HepG2 (cell line): ENCODE data around the gene MYLK3. TPM values are rescaled to one million over a fixed set of nuclear protein-coding genes. Genes with fewer than 3 reads are reported as not detected.
A peak's percentile ranks its signal among the peaks of the same experiment; 100 is the strongest.

Experiments
- HNF4G ChIP-seq, 2 experiments: sonication (generic) in 1 of 2; formaldehyde crosslinking in 1 of 2; IDR thresholded peaks; 2 replicates each; pipeline versions ENCODE4 v1.4.0 to v1.6.1; 2011 to 2020; ENCODE audit warnings: borderline replicate concordance in 2 of 2, low read depth in 2 of 2, mild to moderate bottlenecking in 2 of 2, low read length in 1 of 2, missing genetic modification reagents in 1 of 2, moderate library complexity in 1 of 2
- KDM5A ChIP-seq: fragments of 200-600 bp; sonication (generic); IDR thresholded peaks from 2 replicates; pipeline ENCODE4 v1.7.0; 2018; ENCODE audit warnings: antibody characterized with exemption, mild to moderate bottlenecking, low read length, borderline replicate concordance
- MIXL1 ChIP-seq: IDR thresholded peaks from 2 replicates; pipeline ENCODE4 v1.6.1; 2016
- NFKB2 ChIP-seq: sonication (generic); formaldehyde crosslinking; IDR thresholded peaks from 2 replicates; pipeline ENCODE4 v1.4.0; 2020; ENCODE audit warnings: missing genetic modification reagents, borderline replicate concordance
- NONO ChIP-seq, 2 experiments: fragments of 450-650 bp in 1 of 2; sonication (generic) in 1 of 2; formaldehyde crosslinking in 1 of 2; IDR thresholded peaks in 1 of 2; conservative IDR thresholded peaks in 1 of 2; 2 replicates each; pipeline versions ENCODE4 v1.6.1 to v1.8.0; 2017 to 2022; ENCODE audit warnings: mild to moderate bottlenecking in 1 of 2, missing genetic modification reagents in 1 of 2, moderate library complexity in 1 of 2
- SATB2 ChIP-seq: sonication (generic); formaldehyde crosslinking; IDR thresholded peaks from 2 replicates; pipeline ENCODE4 v1.5.0; 2020; ENCODE audit warnings: missing genetic modification reagents
- SKI ChIP-seq: fragments of 450-650 bp; IDR thresholded peaks from one replicate; pipeline ENCODE4 v1.6.1; 2018; ENCODE audit warnings: mild to moderate bottlenecking; ENCODE audit not compliant: partially characterized antibody
- SNAPC4 ChIP-seq: sonication (generic); formaldehyde crosslinking; IDR thresholded peaks from 2 replicates; pipeline ENCODE4 v1.4.0; 2020; ENCODE audit warnings: mild to moderate bottlenecking, missing genetic modification reagents
- SNAPC5 ChIP-seq: sonication (generic); formaldehyde crosslinking; IDR thresholded peaks from 2 replicates; pipeline ENCODE4 v1.8.1; 2023; ENCODE audit warnings: mild to moderate bottlenecking, missing genetic modification reagents, borderline replicate concordance
- SNRNP70 ChIP-seq: fragments of 200-400 bp; formaldehyde crosslinking; IDR thresholded peaks from 2 replicates; pipeline ENCODE4 v1.6.1; 2017; ENCODE audit warnings: mild to moderate bottlenecking, low read depth, low read length, moderate library complexity
- U2AF1 ChIP-seq: fragments of 200-400 bp; formaldehyde crosslinking; optimal IDR thresholded peaks from 2 replicates; pipeline ENCODE3; 2017; ENCODE audit warnings: mild to moderate bottlenecking, low read depth, low read length
- YEATS2 ChIP-seq: sonication (generic); formaldehyde crosslinking; IDR thresholded peaks from 2 replicates; pipeline ENCODE4 v1.4.0; 2020; ENCODE audit warnings: missing genetic modification reagents, borderline replicate concordance
- ZBTB14 ChIP-seq: sonication (generic); formaldehyde crosslinking; IDR thresholded peaks from 2 replicates; pipeline ENCODE4 v1.4.0; 2020; ENCODE audit warnings: missing genetic modification reagents
- ZFP91 ChIP-seq: sonication (generic); formaldehyde crosslinking; IDR thresholded peaks from 2 replicates; pipeline ENCODE4 v1.9.0; 2022; ENCODE audit warnings: missing genetic modification reagents, mild to moderate bottlenecking, borderline replicate concordance
- ZIK1 ChIP-seq: sonication (generic); formaldehyde crosslinking; IDR thresholded peaks from 2 replicates; pipeline ENCODE4 v1.5.0; 2020; ENCODE audit warnings: mild to moderate bottlenecking, low read depth, missing genetic modification reagents, borderline replicate concordance
- ZKSCAN8 ChIP-seq: IDR thresholded peaks from 2 replicates; pipeline ENCODE4 v1.6.1; 2016; ENCODE audit warnings: borderline replicate concordance, missing genetic modification reagents, missing compliant biosample characterization
- ZNF253 ChIP-seq: sonication (generic); formaldehyde crosslinking; IDR thresholded peaks from 2 replicates; pipeline ENCODE4 v1.8.0; 2022; ENCODE audit warnings: mild to moderate bottlenecking, missing genetic modification reagents, borderline replicate concordance
- ZNF331 ChIP-seq: sonication (generic); formaldehyde crosslinking; IDR thresholded peaks from 2 replicates; pipeline ENCODE4 v1.4.0; 2020; ENCODE audit warnings: missing genetic modification reagents
- ZNF432 ChIP-seq: sonication (generic); formaldehyde crosslinking; IDR thresholded peaks from 2 replicates; pipeline ENCODE4 v1.5.0; 2020; ENCODE audit warnings: missing genetic modification reagents, mild to moderate bottlenecking, borderline replicate concordance
- ZNF577 ChIP-seq: sonication (generic); formaldehyde crosslinking; IDR thresholded peaks from 2 replicates; pipeline ENCODE4 v1.4.0; 2020; ENCODE audit warnings: mild to moderate bottlenecking, low read depth, missing genetic modification reagents, borderline replicate concordance
- polyA plus RNA-seq, 8 experiments: library from polyadenylated mRNA; depleted of rRNA in 3 of 8; stranded (reverse) in 7 of 8; unstranded in 1 of 8; fragments of >200 nt; fragmentation: Illumina TruSeq in 4 of 8; extraction: Trizol in 4 of 8; gene quantifications; 2 replicates each; pipeline versions ENCODE4 v1.2.1 to v1.2.3, GENCODE V29; 2011 to 2016; ENCODE audit warnings: low read depth in 4 of 8, missing spikeins in 1 of 8, mixed read lengths in 1 of 8; ENCODE audit not compliant: insufficient read depth in 1 of 8
- total RNA-seq, 5 experiments: library from RNA; depleted of rRNA; stranded (reverse); fragments of >200 nt; fragmentation: Illumina TruSeq; extraction: Trizol; gene quantifications; 2 replicates each; pipeline ENCODE4 v1.2.3, GENCODE V29; 2016; ENCODE audit warnings: low read depth in 1 of 5

Gene MYLK3
- total and polyA plus RNA-seq, 2 of the 13 experiments (the other 11 are each of a cell fraction or from before 2014, with no cell fraction given): 0.04 to 0.18 TPM

- TF ChIP-seq SKI: no peak
- no peak for TF ChIP-seq SNRNP70
- no peak for TF ChIP-seq U2AF1
- no peak; the same call in 1 of the 2 replicates for TF ChIP-seq YEATS2 (CRISPR knock-in tag)
- no peak for TF ChIP-seq HNF4G (IDR thresholded peaks at IDR 0.05; ENCODE audit: borderline replicate concordance, low read depth, low read length)
- peak; percentile 70; the same call in 1 of the 2 replicates for TF ChIP-seq HNF4G (CRISPR knock-in tag; IDR thresholded peaks at IDR 0.05; ENCODE audit: borderline replicate concordance, low read depth)
- no peak for TF ChIP-seq ZIK1 (CRISPR knock-in tag)
- TF ChIP-seq SNAPC4 (CRISPR knock-in tag): peak; percentile 82; the same call in 1 of the 2 replicates
- peak; percentile 34 for TF ChIP-seq ZNF331 (CRISPR knock-in tag)
- no peak for TF ChIP-seq NONO (IDR thresholded peaks at IDR 0.05)
- peak; percentile 66; the same call in 1 of the 2 replicates for TF ChIP-seq NONO (CRISPR knock-in tag; conservative IDR thresholded peaks at IDR 0.05)
- peak; percentile 87 for TF ChIP-seq KDM5A
- TF ChIP-seq ZFP91 (CRISPR knock-in tag): peak; percentile 66; the same call in 1 of the 2 replicates
- peak; percentile 83; the same call in 1 of the 2 replicates for TF ChIP-seq SATB2 (CRISPR knock-in tag)
- no peak for TF ChIP-seq MIXL1 (CRISPR knock-in tag)
- no peak for TF ChIP-seq SNAPC5 (CRISPR knock-in tag)
- TF ChIP-seq ZNF253 (CRISPR knock-in tag): no peak; the same call in 1 of the 2 replicates
- peak; percentile 85 for TF ChIP-seq NFKB2 (CRISPR knock-in tag)
- 0 out of 2 replicates have a peak, but pooled peaks have one; percentile 44 for TF ChIP-seq ZBTB14
- TF ChIP-seq ZKSCAN8 (CRISPR knock-in tag): no peak
- TF ChIP-seq ZNF577 (CRISPR knock-in tag): no peak
- TF ChIP-seq ZNF432 (CRISPR knock-in tag): no peak
Measured at GRCh38 chr16:46688654-46689364, 59.3 kb downstream of the MYLK3 start, which contains the start of gene VPS35 (continued).
